A172 (cell line): ENCODE data around the gene RNF157. TPM values are rescaled to one million over a fixed set of nuclear protein-coding genes. Genes with fewer than 3 reads are reported as not detected.
"Not testable (repeated sequence)": the region's sequence is repeated elsewhere in the genome, so short reads cannot be mapped to it uniquely, and the experiment has no call there.

Experiments
- DNase-seq: peaks from one replicate; pipeline ENCODE4 v3.0.0-alpha.2; 2015; ENCODE audit warnings: low spot score
- total RNA-seq: library from RNA; depleted of rRNA; stranded (reverse); fragments of >200 nt; shearing (Covaris generic); gene quantifications from 2 replicates; pipeline ENCODE4 v1.2.3, GENCODE V29; 2014

The RNF157 gene
- total RNA-seq, 1 experiment from 2014 or later = 8.3 TPM

DNA sequence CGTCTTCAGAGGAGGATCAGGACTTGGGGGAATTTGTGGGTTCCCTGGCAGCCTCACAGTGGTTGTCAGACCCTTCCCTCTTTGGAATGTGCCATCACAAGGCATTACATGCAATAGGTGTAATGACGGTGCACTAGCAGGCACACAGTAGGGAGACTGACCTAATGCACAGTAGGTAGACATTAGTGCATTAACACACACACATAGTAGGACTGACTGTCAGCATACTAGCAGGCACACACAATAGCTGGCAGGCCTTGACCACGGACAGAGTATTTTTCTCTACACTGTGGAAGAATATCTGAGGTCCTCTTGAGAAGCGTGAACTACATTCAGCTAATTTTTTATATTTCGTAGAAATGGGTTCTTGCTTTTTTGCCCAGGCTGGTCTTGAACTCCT lies 14.0 kb upstream of the RNF157 start:
- no peak for DNase-seq

DNA sequence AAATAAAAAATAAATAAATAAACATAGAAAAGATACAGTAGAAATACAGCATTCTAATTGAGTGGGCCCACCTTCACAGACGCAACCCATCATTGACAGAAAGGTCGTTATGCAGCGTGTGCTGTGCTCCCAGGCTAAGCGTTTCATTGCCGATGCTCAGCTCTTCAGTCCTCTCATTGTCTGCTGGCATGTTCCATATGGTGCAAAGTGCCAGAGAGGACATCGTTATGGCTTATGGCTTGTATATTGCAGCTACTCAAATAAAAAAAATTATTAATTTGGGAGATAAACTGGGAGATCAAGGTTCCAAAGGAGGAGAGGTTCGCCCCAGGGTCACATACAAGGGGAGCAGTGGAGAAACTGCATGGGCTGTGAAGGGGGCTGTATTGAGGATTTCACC lies 13.5 kb upstream of the RNF157 start:
- no peak for DNase-seq

DNA sequence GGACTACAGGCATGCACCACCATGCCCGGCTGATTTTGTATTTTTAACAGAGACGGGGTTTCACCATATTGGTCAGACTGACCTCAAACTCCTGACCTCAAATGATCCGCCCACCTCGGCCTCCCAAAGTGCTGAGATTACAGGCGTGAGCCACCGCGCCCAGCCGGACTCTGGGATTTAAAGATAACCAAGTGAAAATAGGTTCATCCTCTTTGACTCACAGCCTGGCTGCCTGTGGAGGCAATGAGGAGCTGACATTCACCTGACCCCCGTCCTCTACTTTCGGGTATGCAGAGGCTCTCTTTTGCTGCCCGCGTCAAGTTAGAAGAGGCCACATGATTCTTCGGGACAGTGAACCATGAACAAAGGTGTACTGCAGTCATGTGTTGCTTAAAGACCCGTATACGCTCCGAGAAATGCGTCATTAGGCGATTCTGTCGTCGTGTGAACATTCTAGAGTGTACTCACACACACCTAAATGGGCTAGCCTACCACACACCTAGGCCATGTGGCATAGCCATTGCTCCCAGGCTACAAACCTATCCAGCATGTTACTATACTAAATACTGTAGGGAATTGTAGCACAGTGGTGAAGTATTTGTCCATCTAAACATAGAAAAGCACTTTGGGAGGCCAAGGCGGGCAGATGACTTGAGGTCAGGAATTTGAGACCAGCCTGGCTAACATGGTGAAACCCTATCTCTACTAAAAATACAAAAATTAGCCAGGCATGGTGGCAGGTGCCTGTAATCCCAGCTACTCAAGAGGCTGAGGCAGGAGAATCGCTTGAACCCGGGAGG lies 12.9 kb upstream of the RNF157 start:
- DNase-seq = not testable (repeated sequence)

DNA sequence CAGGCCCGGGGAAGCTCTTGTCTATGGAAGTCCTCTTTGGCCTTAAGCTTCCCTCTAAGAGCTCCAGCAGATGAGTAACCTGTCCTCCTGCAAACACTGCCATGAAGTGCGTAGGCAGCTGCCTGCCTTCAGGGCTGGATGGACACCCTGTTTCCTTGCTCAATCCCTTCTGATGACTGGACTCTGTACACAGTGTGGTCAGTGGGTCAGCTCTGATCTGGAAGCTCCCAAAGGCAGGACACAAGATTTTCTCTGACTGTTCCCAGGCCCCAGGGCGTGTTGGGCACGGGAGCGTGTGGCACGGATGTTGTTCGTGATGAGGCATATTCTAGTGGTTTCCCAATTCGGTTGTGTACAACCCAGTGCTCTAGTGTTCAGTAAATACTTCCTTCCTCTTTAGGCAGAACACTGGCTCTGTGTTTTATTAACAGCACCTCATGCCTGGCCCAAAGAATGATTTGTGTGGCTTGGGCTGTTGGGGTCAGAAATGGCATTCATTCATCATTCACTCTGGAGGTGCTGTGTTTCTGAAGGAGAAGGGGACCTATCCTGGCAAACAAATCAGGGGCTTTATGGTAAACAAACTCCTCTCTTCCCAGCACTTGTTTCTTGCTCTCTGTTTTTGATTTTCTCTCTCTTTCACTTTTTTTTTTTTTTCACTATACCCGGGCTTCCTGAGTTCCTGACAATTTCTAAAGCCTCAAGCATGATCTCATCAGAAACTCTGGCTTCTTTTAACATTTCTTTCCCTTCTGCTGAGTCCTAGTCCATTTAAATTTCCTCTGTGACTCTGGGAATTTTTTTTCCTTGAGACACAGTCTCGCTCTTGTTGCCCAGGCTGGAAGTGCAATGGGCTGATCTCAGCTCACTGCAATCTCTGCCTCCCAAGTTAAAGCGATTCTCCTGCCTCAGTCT lies 12.0 kb upstream of the RNF157 start:
- peak; percentile 38 for DNase-seq

DNA sequence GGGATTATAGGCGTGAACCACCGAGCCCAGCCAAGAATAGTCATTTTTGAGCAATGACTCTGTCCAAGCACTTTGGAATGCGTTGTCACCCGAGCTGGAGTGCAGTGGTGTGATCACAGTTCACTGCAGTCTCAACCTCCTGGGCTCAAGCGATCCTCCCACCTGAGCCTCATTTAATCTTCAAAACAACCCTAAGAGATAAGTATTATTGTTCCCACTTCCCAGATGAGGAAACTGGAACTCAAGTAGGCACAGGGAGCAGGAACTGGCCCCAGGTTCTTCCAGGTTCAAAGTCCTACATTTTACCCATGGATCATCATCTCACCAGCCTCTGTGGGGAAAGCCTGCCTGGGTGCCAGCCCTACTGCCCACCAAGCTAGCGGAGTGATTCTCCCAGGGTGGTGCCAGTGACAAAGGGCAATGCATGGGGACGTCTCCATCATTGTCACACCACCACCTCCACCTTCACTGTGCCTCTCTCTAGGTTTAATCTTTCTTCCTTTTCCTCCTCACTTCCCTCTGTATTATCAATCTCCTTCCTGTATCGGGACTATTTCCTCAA lies 11.3 kb upstream of the RNF157 start:
- no peak for DNase-seq

DNA sequence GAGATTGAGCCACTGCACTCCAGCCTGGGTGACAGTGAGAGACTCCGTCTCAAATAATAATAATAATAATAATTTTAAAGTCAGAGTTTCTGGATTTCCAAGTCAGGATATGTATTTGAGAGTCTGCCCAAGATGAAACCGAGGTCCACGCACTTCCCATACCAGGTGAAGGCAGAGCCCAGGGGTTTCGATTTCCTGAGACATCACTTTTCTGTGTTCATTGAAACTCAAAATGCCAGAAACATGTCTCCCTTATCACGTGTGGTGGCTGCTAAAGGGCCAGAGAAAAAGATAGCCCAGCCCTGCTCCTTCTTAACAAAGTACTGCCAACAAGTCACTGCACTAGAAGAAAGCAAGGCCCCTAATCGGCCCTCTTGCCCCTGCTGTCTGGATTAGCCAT lies 9.8 kb upstream of the RNF157 start:
- DNase-seq = no peak

DNA sequence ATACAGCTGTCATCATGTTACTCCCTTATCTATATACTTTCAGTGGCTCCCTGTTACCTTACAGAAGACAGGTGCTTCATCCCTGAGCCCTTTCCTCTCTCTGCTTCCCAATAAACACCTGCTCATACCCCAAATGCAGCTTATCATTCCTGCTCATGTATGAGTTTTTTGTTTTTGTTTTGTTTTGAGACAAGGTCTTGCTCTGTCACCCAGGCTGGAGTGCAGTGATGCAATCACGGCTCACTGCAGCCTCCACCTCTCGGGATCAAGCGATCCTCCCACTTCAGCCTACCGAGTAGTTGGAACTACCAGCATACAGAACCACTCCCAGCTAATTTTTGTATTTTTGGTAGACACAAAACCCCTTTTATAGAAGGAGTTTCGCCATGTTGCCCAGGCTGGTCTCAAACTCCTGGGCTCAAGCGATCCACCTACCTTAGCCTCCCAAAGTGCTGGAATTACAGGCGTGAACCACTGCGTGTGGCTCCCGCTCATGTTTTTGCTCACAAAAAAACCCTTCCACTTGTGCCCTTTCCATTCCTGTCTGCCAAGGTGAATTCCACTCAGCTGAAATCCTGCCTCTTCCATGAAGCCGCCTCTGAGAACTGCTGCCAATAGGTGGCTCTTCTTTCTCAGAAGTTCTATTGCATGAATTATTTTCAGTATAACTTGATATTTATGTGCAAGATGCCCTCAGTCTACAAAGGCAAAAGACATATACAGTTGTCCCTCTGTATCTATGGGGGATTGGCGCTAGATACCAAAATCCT lies 7.9 kb upstream of the RNF157 start:
- DNase-seq = no peak

DNA sequence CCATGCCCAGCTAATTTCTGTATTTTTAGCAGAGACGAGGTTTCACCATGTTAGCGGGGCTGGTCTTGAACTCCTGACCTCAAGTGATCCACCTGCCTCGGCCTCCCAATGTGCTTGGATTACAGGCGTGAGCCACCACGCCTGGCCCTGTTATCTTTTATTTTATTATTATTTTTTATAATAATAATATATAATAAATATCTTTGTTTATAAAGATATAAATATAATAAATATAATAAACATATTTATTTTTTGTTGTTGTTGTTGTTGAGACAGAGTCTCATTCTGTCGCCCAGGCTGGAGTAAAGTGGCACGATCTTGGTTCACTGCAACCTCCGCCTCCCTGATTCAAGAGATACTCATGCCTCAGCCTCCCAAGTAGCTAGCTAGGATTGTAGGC lies 7.0 kb upstream of the RNF157 start:
- DNase-seq = no peak

DNA sequence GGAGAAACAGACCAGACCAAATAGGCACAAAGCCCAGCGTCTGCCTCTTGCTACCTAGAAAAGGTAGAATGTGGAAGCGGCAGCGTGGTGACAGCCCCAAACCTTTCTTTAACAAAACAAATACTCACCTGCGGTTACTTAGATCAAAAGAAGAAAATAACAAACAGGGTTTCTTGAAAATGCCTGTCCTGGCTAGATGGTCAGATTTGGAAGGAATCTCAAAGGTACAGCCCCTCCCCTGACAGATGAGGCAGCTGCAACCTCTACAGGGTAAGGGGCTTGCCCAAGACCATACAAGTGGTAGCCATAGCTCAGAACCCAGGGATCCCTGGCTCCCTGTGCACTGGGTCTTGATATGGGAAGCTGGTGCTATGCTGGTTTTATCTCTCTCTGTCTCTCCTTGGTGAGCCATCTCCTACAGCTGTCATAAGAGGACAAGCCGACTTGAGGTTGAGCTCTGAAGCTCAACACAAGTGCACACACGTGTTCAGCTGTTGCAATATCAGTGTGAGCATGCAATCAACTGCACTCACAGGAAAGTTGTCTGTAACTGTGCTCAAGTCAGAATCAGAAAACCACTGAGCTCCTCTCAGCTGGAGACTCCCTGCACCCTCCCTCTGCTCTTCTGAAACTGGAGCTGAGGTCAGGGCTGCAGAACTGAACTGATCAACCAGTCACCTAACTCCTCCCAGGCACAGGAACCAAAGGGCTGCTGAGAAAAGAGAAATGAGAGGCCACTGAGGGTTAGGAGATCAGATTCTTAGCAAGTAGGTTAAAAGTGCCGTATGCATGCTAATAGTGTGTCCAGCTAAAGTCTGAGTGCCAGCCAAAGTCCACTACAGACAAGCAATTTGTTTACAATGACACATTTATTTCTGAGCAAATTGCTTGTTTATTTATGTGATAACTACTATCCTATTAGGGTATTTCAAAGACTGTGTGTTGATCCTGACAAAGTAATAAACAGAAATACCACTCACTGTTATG lies 6.1 kb upstream of the RNF157 start:
- no peak for DNase-seq

DNA sequence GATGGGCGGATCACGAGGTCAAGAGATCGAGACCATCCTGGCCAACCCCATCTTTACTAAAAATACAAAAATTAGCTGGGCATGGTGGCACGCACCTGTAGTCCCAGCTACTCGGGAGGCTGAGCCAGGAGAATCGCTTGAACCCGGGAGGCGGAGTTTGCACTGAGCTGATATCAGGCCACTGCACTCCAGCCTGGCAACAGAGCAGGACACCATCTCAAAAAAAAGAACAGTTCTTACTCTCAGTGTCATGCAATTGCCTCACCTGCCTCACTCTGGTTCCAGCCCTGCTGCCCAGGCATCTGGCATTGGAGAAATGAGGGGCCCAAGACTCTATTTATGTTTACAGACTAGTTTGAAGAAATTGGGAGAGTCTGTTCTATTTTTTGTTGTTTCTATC lies 4.4 kb upstream of the RNF157 start:
- not testable (repeated sequence) for DNase-seq

DNA sequence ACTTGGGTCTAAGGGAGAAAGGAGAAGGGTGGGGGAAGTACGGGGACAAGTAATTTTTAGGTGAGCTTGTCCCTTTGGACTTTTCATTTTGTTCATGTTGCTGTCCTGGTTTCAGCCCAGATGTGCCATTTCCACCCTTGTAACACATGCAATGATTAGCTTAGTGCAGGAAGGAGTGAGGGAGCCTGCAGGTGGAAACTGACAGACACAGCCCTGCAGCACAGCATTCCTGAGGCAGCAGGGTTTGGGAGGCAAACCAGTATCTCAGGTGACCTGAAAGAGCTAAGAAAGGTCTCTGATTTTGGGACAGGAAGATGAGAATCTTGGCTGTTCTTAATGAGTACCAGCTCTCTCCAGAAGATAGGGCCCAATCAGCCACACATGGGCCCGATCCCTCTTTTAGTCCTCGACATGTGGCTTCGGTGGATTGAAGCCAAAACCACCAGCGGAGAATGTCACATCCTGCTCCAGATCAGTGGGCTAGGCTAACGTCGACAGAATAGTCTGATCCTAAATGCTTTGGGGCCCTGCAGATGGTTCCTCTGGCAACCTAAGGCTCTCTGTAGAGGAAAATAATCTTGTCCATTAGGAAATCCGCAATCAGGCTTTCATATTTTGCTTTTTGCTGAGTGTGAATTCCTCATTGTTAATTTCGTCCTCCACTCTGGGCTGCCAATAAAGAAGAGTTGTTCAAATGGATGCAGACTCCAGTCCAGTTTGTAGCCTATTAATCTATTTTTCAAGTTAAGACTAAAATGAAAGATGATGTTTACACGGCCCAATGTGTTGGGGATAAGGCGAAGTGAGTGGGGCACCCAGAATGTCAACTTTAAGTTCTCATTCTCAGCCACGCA lies 3.8 kb upstream of the RNF157 start:
- DNase-seq = no peak

DNA sequence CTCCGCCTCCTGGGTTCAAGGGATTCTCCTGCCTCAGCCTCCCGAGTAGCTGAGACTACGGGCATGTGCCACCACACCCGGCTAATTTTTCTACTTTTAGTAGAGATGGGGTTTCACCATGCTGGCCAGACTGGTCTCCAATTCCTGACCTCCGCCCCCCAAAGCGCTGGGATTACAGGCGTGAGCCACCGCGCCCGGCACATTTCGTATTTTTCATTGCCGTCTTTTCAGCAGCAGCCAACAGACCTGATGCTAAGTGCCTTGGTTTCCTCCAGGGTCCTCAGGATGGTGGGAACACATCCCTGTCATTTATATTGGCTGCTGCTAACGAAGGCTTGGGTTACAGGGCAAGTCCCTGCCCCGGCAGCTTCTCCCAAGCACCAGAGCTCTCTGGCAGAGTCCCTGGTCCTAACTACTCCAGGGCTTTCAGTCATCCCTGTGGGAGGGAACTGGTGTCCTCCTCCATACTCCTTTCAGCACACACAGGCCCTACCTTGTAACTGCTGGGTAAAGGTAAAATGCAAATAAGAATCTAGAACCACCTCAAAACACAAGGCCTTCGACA lies 1.5 kb upstream of the RNF157 start:
- no peak for DNase-seq

DNA sequence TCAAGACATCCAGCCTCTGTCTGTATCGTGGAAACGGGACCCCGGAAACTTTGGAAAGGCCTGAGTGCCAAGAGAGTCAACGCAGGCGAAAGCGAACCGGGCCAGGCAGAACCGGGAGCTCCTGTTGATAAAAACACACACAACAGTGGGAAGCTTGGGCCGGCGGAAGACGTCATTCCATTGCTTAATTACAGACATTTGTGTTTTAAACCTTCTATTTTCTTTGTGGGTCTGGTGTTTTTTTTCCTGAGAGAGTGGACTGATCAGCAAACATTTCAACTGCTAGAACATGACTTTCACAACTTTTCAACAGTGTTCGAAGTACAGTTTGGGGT lies 878 bp upstream of the RNF157 start:
- DNase-seq = no peak

DNA sequence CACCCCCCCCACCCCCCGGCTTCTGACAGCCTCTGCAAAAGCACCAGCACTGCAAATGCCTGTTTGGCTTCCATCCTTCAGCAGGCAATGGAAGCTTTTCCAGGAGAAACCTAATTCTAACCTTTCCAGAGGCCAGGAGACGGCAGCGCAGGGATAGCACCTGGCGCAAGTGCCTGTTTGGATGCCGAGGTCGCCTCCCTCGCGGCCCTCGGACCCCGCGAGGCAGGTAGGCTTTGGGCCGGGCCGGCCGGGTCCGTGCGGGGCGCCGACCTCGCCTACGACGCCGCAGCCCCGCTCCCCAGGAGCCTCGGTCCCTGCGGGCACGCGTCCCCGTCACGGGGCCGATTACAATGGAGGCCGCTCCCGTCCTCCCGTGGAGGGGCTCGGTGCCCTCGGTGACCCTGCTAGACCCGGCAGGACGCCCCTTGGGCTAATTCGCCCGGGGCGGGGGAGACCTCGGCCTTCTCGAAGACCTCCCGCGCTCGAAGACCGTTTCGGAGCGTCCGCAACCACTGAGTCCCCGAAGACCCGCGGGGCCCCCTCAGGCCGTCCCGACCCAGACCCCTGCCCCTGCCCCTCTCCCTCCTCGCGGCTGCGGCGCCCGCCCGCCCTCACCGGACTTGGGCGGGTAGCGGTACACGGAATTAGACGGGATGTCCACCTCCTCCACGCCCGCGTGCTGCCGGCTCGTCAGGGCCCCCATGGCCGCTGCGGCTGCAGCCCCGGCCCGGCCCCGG lies 587 bp downstream of the RNF157 start:
- no peak for DNase-seq

DNA sequence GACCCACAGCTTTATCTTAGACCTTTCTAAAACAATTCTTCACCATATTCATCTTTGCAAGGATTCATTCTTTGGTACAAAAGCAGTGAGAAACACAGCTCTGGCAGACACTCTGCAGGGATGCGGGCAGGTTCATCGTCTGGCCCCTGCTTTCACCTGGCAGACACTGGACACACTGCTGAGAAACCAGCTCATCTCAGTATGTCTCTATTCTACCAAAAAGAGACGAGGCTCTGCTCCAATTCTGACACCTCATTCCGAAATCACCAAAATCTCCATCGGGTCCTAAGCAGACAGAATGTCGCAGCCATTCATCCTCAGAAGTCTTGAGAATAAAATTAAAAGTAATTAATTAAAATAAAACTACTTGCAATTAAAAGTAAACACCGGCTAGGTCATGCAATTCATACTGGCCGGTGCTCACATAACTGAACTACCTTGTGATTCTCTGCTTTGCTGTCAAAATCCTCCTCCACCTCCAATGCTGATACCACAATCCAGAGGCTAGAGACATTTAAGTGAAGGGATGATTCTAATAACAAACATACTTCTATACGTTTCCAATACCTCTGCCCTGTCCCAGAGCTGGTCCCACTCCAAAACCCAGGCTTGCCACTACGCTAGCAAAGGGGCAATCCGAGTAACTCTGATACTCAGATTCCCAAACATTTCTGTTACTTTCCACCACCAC lies 1.3 kb downstream of the RNF157 start:
- DNase-seq = no peak

DNA sequence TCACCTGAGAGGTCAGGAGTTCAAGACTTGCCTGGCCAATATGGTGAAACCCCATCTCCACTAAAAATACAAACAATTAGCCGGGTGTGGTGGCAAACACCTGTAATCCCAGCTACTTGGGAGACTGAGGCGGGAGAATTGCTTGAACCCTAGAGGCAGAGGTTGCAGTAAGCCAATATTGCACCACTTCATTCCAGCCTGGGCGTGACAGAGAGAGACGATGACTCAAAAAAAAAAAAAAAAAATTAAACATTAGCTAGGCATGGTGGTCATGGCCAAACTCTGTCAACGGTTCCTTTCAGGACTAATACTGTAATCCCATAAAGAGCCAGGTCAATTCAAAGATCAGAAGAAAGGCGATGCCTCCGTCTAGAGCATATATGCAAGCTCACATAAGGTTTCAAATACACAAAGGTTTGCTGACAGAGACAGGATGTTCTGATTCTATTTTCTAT lies 2.4 kb downstream of the RNF157 start:
- no peak for DNase-seq

DNA sequence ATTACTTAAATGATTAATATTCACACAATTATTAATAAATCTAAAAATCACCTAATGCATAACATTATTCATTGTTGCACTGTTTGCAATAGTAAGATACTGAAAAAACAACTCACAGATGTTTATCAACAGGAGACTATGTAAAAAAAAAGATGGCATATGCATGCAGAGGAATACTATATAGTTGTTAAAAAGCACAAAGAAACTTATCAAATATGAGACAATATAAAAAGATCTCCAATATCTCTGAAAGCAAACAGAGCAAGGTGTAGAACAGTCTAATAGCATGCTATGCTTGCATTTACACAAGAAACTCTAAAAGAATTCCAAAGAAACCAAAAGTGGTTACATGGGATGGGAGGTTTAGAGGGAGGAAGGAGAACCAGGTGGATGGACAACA lies 3.7 kb downstream of the RNF157 start:
- no peak for DNase-seq

DNA sequence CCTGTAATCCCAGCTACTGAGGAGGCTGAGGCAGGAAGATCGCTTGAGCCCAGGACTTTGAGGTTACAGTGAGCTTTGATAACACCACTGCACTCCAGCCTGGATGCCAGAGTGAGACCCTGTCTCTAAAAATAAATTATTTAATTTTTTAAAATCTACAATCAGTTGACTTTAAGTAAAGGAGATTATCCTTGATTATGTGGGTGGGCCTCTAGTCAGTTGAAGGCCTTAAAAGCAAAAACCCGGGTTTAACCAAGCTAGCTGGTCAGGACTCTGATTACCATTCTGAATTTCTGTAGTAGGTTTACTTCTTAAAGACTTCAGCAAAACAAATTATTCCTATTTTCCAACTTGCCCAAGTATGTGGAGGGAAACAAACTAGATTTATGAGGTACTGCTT lies 4.4 kb downstream of the RNF157 start:
- DNase-seq = no peak
